ENCODE measurements around the gene OR14K1.
"Not testable (repeated sequence)": the region's sequence is repeated elsewhere in the genome, so short reads cannot be mapped to it uniquely, and the experiment has no call there.

Gene OR14K1, protein sequence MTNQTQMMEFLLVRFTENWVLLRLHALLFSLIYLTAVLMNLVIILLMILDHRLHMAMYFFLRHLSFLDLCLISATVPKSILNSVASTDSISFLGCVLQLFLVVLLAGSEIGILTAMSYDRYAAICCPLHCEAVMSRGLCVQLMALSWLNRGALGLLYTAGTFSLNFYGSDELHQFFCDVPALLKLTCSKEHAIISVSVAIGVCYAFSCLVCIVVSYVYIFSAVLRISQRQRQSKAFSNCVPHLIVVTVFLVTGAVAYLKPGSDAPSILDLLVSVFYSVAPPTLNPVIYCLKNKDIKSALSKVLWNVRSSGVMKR

DNA sequence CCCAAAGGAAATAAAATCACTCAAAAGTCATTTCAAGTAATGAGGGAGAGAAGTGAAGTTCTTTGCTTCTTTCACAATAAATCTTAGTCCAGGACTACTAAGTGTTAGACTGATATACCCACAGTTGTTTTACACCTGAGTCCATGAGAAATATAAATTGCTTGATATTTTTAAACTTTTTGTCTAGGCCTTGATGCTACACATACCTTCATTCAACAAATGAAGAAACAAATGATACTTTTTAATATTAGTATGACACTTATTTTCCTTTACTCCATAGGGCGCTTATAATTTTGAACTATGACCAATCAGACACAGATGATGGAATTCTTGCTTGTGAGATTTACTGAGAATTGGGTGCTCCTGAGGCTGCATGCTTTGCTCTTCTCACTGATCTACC lies at the start of gene OR14K1:
Gene OR14K1, plus strand, starts transcription at position 301 of the 400 bp plus-strand sequence. Its CDS starts 0 bp downstream, at position 301.
- no peak for DNase-seq

DNA sequence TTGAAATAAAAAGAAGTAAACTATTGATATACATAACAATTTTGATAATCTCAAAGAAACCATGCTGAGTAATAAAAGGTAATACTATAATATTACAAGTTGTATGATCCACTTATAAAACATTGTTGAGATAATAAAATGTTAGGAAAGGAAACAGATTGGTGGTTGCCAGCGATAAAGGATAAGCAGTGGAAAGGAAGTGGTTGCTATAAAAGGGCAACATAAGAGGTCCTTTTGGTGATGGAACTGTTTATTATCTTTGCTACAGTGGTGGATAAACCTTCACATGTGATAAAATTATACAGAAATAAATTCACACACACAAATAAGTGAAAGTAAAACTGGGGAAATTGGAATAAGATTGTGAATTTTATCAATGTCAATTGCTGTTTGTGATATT lies 37.1 kb upstream of the OR14K1 start:
- no peak for DNase-seq

DNA sequence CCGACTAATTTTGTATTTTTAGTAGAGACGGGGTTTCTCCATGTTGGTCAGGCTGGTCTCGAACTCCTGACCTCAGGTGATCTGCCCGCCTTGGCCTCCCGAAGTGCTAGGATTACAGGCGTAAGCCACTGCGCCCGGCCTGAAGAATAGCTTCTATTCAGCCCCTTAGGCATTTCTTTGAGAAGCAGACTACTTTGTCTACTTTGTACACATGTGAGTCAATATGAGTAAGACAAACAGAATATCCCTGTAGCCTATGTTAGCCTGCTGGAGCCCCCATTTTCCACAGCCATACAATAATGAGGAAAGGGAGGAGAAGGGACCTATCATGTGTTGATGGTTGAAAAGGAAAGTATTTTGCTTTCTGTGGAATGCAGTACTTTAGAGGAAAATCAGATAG lies 27.7 kb upstream of the OR14K1 start:
- DNase-seq: not testable (repeated sequence)

DNA sequence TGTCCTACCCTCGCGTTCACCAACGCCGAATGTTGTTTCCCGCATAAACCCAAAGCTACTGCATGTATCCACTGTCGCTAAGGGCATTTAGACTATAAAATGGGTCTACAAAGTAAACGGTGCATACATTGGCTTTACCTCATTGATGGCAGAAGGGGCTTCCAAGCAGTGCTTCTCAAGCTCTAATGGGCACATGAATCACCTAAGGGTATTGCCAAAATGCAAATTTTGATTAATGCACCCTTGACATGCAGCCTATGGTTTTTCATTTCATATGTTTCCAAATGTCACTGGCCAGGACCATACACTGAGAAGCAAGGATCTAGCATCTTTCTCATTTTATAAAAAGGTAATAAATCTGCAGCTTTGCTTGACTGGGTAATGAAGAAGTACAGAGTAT lies 24.7 kb upstream of the OR14K1 start:
- DNase-seq: no peak

DNA sequence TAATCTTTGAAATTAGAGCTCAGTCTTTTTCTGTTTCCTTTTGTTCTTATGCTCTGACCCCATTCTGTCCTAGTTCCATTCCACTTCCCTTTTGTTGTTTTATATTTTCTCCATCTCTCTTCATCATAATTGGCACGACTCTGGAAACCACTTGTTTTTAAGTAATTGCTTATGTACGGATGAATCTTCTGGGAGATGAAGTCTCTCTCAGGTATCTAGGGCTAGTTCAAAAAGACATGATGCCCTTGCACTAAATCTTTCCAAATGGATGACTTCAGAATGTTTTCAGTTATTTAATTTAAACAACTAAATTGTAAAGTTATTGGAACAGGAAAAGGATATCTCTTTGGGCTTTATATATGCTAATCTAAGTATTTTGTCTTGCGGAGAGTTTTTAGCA lies 21.9 kb upstream of the OR14K1 start, which contains the start of gene OR6F1:
Gene OR6F1, minus strand, starts transcription at position 101 of the 400 bp plus-strand sequence. CDS start 3,891 bp downstream, outside the sequence.
- no peak for DNase-seq

DNA sequence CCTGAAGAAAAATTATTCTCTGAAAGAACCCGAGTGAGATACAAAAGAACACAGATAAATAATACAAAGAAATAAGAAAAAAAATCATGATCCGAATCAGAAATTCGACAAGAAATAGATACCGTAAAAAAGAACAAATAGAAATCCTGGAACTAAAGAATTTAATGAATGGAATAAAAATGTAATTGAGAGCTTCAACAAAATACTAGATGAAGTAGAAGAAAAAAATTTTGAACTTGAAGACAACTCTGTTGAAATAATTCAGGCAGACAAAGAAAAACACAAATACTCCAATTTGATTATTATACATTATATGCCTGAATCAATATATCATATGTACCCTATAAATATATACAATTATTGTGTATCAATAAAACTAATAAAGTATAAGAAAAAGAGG lies 17.2 kb upstream of the OR14K1 start:
- DNase-seq: no peak

DNA sequence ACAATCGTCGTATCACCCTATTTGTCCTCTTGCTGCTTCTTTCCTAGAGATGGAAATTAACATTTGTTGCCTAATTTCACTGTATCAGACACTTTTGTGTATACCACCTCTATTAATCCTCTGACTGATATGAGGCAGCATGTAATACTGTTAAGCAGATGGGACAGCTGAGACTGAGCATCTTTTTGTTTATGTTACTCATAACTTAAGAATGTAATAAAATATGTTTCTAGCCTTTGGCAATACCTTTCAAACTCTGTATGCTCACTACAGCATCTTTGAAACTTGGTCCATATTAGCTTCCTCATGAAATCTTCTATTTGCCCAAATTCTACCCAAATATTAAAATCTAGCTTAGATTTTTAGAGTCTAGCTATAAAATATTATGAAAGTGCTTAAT lies 2.3 kb downstream of the OR14K1 start:
- DNase-seq: no peak

DNA sequence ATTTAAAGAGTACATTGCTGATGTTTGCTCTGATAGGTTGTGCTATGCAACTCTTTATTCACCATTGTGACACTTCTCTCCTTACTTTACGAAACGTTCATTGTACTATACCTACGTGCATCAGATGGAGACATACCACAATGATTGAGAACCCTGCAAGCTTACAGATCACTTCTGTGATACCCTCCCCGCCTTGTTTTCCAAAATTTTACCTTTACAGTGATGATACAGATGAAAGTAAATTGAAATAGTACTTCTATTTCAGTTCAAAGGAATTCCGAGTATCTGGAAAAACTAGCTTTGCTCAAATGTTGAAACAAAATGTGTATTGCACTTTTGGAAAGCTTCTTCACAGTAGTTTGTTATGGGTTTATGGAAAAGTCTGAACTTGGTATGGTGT lies 3.3 kb downstream of the OR14K1 start:
- no peak for DNase-seq

DNA sequence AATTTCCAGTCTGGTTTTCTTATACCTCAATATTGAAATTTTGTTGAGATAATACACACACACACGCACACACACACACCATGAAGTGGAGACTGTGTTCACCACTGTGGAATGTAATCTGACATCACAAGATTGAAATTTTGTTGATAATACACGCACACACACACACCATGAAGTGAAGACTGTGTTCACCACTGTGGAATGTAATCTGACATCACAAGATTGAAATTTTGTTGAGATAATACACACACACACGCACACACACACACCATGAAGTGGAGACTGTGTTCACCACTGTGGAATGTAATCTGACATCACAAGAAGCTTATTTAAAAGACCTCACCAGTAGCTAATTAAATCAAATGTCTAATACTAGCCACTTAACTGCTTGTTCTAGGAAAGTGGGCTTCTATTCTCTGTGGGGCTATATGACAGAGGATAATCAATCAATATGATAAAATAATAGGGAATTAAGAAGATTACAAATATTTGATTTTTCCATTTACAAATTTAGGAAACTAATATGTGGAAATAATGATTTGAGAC lies 3.9 kb downstream of the OR14K1 start:
- DNase-seq: not testable (repeated sequence)

DNA sequence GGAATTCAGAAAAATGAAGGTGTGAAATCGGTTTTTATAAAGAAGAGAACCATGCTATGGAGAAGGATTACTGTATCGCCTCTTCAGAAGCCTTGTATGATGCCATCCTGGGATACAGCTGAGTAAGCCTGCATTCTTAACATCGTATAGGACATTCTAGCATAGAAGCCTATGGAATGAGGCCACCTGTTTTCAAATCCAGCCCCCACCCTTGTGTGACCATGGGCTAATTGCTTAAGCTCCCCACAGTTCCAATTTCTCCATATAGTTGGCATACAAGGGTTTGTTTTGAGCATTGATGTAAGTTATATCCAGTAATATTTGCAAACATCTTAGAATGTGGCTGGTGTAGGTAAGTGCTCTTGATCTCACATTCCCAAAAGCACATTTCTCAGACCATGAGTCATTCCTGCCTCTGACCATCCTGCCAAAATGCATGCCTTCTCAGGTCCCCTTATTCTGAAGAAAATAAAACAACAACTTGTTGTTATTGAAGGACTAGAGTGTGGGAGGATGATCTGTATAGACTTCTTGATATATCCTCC lies 8.0 kb downstream of the OR14K1 start:
- no peak for DNase-seq

DNA sequence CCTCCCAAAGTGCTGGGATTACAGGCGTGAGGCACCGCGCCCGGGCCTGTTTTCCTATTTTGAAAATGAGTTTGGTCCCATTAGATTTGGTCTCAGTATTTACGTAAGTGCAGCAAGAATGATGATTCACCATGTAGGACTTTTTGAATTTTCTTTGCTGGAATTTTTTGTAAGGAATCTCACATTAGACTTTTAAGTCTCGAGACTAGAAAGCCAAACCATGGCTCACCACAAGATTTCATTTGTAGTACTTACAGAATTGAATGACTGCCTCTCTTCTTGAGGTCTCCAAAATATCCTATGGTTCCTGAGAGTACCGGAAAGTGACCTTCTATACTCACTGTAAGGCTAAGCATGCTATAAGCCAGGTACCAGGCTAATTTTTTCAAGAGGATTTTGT lies 9.2 kb downstream of the OR14K1 start:
- DNase-seq: no peak

DNA sequence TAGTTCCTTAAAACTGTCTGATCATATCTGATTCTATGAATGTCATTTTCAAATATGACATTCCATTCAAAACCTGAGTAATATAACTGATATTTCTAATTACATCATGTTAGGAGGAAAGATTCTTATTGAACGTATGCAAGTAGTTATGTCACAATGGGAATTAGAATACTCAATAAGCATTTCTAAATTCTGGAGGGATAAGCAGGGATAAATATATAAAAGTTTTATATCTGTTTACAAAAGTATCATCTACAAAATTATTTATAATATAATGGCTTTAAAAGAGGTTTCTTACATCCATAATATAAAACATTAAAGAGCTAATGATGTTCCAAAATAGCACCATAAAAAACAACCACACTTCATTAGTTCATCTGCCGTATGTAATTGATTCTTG lies 9.6 kb downstream of the OR14K1 start, which contains the start of gene OR14A2:
Gene OR14A2, minus strand, starts transcription at position 101 of the 400 bp plus-strand sequence.
- DNase-seq: no peak

DNA sequence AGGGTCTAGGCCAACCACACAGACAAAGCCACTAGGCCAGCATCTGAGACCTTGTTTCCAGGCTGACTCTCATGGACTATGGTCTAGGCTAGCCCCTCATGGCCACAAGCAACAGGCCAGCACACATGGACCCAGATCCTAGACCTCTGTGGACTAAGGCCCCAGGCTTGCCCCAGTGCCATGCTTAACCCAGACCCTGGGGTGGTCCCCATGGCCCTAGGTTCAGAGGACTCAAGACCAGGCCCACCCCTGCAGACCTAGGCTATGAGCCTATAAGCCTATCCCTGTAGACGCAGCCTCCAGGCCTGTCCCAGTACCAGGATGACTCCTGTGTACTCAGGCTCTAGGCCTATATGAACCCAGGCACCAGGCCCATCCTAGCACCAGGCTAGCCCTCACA lies 11.5 kb downstream of the OR14K1 start:
- DNase-seq: no peak

DNA sequence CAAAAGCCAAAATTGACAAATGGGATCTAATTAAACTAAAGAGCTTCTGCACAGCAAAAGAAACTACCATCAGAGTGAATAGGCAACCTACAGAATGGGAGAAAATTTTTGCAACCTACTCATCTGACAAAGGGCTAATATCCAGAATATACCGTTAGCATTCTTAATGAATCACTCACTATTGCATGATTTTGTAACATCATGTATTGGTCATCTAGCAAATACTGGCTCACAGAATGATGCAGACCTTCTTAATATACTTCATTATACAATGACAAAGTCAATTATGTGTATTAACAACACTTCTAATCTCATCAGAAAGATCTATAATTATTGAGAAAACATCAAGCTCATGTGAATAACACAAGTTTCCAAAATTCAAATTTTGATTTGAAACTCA lies 15.9 kb downstream of the OR14K1 start:
- DNase-seq: not testable (repeated sequence)

DNA sequence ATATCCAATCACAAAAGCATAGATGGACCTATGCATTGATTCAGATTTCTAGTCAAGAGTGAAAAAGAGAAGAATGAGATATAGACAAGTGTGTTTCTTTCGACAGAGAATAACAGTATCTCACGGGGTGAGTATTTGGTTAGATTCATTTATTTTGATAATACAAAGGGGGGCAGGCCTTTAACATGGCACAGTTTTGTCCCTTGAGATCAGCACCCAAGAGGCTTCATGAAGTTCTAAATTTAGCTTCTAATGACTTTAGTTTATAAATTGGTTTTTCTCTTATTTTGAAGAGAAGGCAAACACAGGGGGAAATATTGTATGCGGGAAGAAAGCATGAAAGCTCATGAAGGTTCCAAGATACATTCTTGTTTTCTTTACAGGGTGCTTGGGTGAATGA lies 22.0 kb downstream of the OR14K1 start, which contains the start of gene OR1C1:
Gene OR1C1, minus strand, starts transcription at position 101 of the 400 bp plus-strand sequence. CDS start 2,150 bp downstream, outside the sequence.
- DNase-seq: no peak

DNA sequence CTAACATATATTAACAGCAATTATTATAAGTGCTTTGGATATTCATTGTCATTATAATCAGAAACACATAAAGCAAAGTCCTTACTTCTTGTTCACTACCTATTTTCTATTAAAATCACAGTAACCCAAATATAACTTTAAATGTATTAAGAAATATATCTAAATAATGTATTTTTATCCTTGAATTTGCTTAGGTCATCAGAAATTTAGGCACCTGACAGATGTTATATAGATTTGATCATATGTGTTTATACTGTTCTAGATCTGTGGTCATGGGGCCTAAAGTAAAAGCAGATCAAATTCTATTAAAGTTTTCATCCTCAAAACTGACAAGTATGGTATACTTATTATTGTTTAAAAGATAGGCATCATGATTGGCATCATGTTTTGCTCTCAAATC lies 31.2 kb downstream of the OR14K1 start:
- no peak for DNase-seq

Data from activated CD4-positive, CD25-positive, alpha-beta regulatory T cell treated with anti-CD3 and anti-CD28 coated beads, Interleukin-2, amount 50 U/mL, for 72 hours (primary cell).